Ovary (tissue), 9 donors: ENCODE results near the gene OBSCN. TPM values are rescaled to one million over a fixed set of nuclear protein-coding genes. Genes with fewer than 3 reads are reported as not detected.
"Not testable (repeated sequence)": the region's sequence is repeated elsewhere in the genome, so short reads cannot be mapped to it uniquely, and the experiment has no call there.

Experiments
- DNase-seq, 5 donors: peaks; one replicate each; pipeline ENCODE4 v3.0.0-alpha.2; 2019 to 2020
- H3K27ac ChIP-seq, 2 donors: fragments of 200-600 bp; one replicate each; pipeline versions ENCODE4 v1.5.1 to v1.8.0; 2019 to 2022
- H3K27me3 ChIP-seq: fragments of 200-600 bp; one replicate; pipeline ENCODE4 v1.8.0; 2022
- H3K36me3 ChIP-seq: fragments of 200-600 bp; sonication (generic); one replicate; pipeline ENCODE4 v1.5.1; 2019
- H3K4me1 ChIP-seq: one replicate; pipeline ENCODE4 v1.8.1; 2013; ENCODE audit warnings: mild to moderate bottlenecking, moderate library complexity; ENCODE audit not compliant: insufficient read depth
- H3K4me3 ChIP-seq: fragments of 200-600 bp; sonication (generic); one replicate; pipeline ENCODE4 v1.5.1; 2017
- H3K9me3 ChIP-seq, 2 donors: fragments of 200-600 bp in 1 of 2; sonication (generic) in 1 of 2; one replicate each; pipeline versions ENCODE4 v1.5.1 to v1.8.1; 2013 to 2019; ENCODE audit warnings: mild to moderate bottlenecking in 1 of 2, moderate library complexity in 1 of 2
- CTCF ChIP-seq, 3 donors: fragments of 450-650 bp in 2 of 3; fragments of 200-600 bp in 1 of 3; IDR thresholded peaks; one replicate each; pipeline versions ENCODE4 v1.5.1 to v1.8.0; 2016 to 2022; ENCODE audit warnings: antibody characterized with exemption in 3 of 3, mild to moderate bottlenecking in 1 of 3
- EP300 ChIP-seq: sonication (generic); formaldehyde crosslinking; IDR thresholded peaks from one replicate; pipeline ENCODE4 v1.6.1; 2017; ENCODE audit warnings: antibody characterized with exemption
- POLR2A ChIP-seq: fragments of 450-650 bp; IDR thresholded peaks from one replicate; pipeline ENCODE4 v1.6.1; 2017; ENCODE audit warnings: antibody characterized with exemption, mild to moderate bottlenecking, moderate library complexity
- WGBS, 3 donors: extraction: QIAGEN DNeasy Blood & Tissue Kit in 1 of 3; methylation state at CpG; one replicate each; pipeline versions ENCODE4 v1.1.5 to v1.1.7; 2013 to 2017; 5-methylcytosine and 5-hydroxymethylcytosine counted together
- intact Hi-C, 4 donors: fragments of 100-400 bp; cut with DNase I; formaldehyde crosslinking; loops; one replicate each; pipeline versions ENCODE4 v1.11.0 to v1.15.1; 2022 to 2023
- polyA plus RNA-seq, 2 donors: library from polyadenylated mRNA; stranded (reverse); fragments of 200-250 nt in 1 of 2; fragments of 350-450 nt in 1 of 2; fragmentation: Illumina TruSeq in 1 of 2; extraction: RNeasy Lipid Tissue Mini Kit (QIAGEN cat#74804) in 1 of 2; gene quantifications; one replicate each; pipeline ENCODE4 v1.2.3, GENCODE V29; 2013 to 2014
- total RNA-seq, 7 donors: library from RNA; depleted of rRNA in 2 of 7; stranded (reverse); fragments of >200 nt in 2 of 7; fragmentation: NEBNext Ultra II Directional in 3 of 7; extraction: Animal tissue kit (Norgen Biotek cat#: 25700) in 3 of 7; gene quantifications; one replicate each; pipeline versions ENCODE4 v1.1.0 to v1.2.4, GENCODE V29; 2016 to 2023
- donor health status: DM: no; HTN: no; CAD: no; lungs with moderate emphysema.
- donor health status: DM: no; HTN: no; CAD: no.
- donor health status: Bipolar disorder and iron deficiency.
- donor health status: DM: yes; HTN: yes; CAD: no.
- donor health status: DM: no; HTN: no; CAD: no.
- donor health status: DM: yes; HTN: yes; CAD: no.

Gene OBSCN
- total and polyA plus RNA-seq, 9 donors: 3.5 to 37.1 (median 29.0) TPM

- H3K27me3 ChIP-seq: no peaks in the 10 kb centered on the region
- intact Hi-C loops: loop anchor here in 1 of 4 donors (10.0 kb wide), 1 partner anchor 235 kb away; a partner anchor contains a TSS
- no peak overlapping the region for H3K4me3 ChIP-seq
- H3K4me1 ChIP-seq: no peaks in the 10 kb centered on the region
- H3K36me3 ChIP-seq: no peaks in the 10 kb centered on the region
- no peak overlapping the region for H3K27ac ChIP-seq
- 90 to 94% (median 94%) methylated on average over 16 of the region's 16 CpGs for WGBS, 3 donors
- TF ChIP-seq CTCF (IDR thresholded peaks at IDR 0.05): no peak
- TF ChIP-seq EP300: no peak
- TF ChIP-seq POLR2A: no peak
- H3K9me3 ChIP-seq: no peaks in the 10 kb centered on the region
- no peak for DNase-seq
These were observed 11.6 kb downstream of the OBSCN start for GRCh38 chr1:228219245-228219961.

- no peak for TF ChIP-seq POLR2A
- DNase-seq: no peak
- Histone ChIP-seq H3K4me1 (no peaks in the 10 kb centered on the region), H3K36me3 (no peaks in the 10 kb centered on the region), H3K4me3 (no peak overlapping the region), H3K9me3 (peaks cover 0 to 5% of the 10 kb centered on the region in 2 donors), H3K27me3 (no peaks in the 10 kb centered on the region), H3K27ac (no peak overlapping the region)
- 90 to 93% (median 93%) methylated on average over 28 of the region's 28 CpGs for WGBS, 3 donors
- intact Hi-C loops: loop anchor here in 1 of 4 donors (10.0 kb wide), 1 partner anchor 235 kb away; a partner anchor contains a TSS
These were observed 12.3 kb downstream of the OBSCN start for GRCh38 chr1:228219962-228220780.

DNA sequence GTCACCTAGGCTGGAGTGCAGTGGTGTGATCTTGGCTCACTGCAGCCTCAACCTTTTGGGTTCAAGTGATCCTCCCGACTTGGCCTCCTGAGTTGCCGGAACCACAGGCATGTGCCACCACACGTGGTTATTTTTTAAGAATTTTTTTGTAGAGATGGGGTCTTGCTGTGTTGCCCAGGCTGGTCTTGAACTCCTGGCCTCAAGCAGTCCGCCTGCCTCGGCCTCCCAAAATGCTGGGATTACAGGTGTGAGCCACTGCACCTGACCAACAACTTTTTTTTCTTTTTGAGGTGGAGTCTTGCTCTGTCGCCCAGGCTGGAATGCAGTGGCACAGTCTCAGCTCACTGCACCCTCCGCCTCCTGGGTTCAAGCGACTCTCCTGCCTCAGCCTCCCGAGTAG, 13.3 kb downstream of the OBSCN start:
- intact Hi-C loops, H3K4me3 ChIP-seq, H3K9me3 ChIP-seq, H3K27ac ChIP-seq, H3K36me3 ChIP-seq, H3K4me1 ChIP-seq, DNase-seq, H3K27me3 ChIP-seq: not testable (repeated sequence)
- 94 to 95% (median 94%) methylated on average over 9 of the region's 9 CpGs for WGBS, 3 donors

DNA sequence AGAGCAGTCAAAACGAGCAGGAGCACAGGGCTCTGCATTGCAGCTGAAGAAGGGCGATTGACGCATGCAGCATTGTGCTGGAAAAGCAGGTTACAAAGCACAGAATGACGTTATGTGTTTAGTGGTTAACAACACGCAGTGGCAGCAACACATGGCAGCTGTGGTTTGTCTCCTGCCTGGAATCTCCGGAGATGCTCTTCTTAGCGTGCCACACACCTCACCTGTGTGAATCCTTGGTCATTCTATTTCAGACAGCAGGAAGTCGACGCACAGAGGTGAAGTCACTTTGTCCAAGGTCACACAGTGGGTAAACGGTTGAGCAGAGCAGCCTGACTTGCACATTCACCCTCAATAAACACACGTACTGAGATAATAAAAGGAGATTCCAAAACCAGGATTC, 14.7 kb downstream of the OBSCN start:
- Histone ChIP-seq H3K27me3 (no peaks in the 10 kb centered on the region), H3K9me3 (peaks cover 0 to 6% of the 10 kb centered on the region in 2 donors), H3K36me3 (no peaks in the 10 kb centered on the region), H3K4me3 (no peak overlapping the region), H3K4me1 (no peaks in the 10 kb centered on the region), H3K27ac (no peak overlapping the region)
- TF ChIP-seq EP300 (no peak), CTCF (IDR thresholded peaks at IDR 0.05) (no peak), POLR2A (no peak)
- intact Hi-C loops: no loop called here
- WGBS, 3 donors: 79 to 86% (median 79%) methylated on average over 11 of the region's 11 CpGs
- no peak for DNase-seq

DNA sequence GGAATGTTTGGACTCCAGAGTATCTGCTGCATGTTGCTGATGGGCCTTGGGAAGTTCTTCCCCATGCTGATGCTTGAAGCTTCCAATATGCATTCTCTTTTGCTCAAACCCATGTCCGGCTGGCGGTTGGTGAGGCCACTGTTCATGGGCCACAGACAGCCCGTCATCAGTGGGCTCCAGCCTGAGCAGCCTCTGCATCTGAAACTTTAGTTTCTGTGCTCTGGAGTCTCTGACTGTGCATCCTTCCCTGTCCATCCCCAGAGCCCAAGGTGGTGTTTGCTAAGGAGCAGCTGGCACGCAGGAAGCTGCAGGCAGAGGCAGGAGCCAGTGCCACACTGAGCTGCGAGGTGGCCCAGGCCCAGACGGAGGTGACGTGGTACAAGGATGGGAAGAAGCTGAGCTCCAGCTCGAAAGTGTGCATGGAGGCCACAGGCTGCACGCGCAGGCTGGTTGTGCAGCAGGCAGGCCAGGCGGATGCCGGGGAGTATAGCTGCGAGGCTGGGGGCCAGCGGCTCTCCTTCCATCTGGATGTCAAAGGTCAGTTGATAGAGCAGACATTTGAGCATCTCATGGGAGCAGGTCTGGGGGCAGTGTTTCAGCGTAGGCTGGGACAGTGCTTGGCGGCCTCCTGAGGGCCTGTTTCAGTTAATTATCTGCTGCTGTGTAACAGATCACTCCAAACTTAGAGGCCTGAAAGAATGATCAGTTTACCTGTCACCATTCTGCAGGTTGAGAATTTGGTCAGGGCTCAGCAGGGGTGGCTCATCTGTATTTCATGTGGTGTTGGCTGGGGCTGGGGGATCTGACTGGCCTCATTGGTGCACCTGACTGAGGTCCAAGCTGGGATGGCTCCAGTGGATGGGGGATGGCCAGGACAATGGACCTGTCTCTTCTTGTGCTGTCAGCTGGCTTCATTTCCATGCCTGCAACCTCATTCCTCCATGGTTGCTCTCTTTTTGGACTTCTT, 16.6 kb downstream of the OBSCN start:
- H3K36me3 ChIP-seq: no peaks in the 10 kb centered on the region
- peaks cover 0 to 6% of the 10 kb centered on the region in 2 donors for H3K9me3 ChIP-seq
- WGBS, 3 donors: 88 to 97% (median 89%) methylated on average over 16 of the region's 16 CpGs
- no peak overlapping the region for H3K27ac ChIP-seq
- no peak for TF ChIP-seq POLR2A
- no peak for TF ChIP-seq CTCF (IDR thresholded peaks at IDR 0.05)
- no peak for TF ChIP-seq EP300
- no peak overlapping the region for H3K4me3 ChIP-seq
- intact Hi-C loops: no loop called here
- no peaks in the 10 kb centered on the region for H3K4me1 ChIP-seq
- H3K27me3 ChIP-seq: no peaks in the 10 kb centered on the region
- no peak for DNase-seq
